DMS114 treated with DMSO at 0.1 percent for 48 hours (cell line): ENCODE data around the gene NTRK2.

Experiments used
- DNase-seq: peaks from one replicate; lab custom pipeline; 2025; ENCODE audit not compliant: unreplicated experiment; lab: John Stamatoyannopoulos, UW

NTRK2 gene

DNA sequence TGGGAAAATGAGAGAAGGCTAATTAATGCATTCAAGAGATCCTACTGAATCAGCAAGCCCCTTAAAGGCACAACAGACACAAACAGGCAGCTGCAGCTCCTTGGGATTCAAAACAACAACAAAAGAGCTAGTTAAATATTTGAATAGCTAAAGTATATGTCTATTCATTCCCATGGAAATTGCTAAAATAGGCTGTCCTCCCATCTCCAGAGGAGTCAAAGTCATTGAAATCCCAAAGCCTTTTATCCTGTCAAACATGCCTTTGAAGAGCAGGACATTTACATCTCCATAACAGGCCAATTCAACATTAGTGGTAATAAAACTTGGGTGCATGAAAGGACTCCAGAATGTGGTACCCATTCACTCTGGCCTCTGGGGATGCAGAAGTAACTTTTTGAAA is 177.4 kb downstream of the NTRK2 start:
- no peak for DNase-seq

DNA sequence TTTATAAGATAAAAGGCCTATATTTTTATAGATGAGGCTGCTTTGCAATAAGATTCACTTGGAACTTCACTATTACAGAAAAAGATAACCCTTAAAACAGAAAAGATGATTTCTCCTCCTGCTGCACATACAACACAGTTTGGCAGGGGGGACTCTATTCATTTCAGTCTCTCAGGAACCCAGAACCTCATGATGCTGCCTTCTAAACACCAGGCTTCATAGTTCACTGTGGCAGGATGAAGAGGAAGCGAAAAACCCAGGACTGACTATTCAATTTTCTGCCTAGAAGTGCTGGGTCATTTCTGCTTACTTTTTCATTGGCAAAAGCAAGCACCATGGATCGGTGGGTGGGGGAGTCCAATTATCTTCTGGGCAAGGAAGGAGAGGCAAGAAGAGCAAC is 179.5 kb downstream of the NTRK2 start:
- DNase-seq = no peak

DNA sequence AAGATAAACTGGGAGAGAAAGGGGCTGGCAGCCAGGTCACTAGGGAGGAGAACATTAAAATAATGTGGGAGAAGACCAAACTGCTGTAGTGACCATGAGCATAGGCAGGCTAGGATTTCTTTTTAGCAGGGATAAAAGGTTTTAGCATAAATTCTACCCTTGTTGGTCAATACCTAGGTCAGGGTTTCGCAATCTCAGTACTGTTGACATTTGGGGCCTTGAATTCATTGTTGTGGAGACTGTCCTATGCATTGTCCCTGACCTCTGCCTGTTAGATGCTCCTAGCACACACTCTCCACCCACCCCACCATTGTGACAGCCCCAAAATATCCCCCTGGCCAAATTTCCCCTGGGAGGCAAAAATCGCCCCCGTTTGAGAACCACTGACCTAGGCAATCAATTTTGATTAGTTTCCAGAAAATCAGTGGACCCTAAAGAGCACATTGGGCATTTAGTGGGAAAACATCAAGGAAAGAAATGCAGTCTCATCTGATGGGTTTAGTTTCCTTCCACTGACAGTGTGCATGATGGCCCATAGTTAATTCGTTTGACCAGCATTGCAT is 181.4 kb downstream of the NTRK2 start:
- DNase-seq = no peak

DNA sequence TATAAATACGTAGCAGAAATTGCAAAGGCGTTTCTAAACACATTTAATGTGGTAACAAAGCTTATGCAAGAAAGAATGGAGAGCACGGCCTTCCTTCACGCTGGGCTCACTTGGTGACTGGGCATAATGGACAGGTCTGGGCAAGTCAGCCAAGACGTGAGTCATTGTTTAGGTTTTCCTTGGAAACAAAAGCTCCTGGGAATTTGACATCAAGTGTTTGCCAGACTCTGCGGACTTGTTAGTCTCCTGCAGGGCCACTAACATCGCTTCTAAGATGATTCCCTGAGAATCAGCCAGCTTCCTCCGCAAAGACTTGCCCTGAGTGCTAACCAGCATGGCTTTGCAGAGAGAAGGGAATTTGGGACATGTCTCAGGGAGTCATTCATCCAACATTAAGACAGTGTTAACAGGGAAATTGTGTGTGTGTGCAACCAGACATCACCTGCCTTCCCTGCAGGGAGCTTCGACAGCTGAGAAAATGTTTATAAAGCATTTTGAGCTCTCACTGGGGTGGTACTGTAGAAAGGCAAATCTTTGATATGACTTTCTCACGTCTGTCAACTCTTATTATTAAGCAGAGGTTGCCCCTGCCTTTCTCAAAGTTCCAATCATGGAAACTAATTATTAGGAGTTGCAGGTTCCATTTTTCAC is 182.5 kb downstream of the NTRK2 start:
- DNase-seq = no peak

DNA sequence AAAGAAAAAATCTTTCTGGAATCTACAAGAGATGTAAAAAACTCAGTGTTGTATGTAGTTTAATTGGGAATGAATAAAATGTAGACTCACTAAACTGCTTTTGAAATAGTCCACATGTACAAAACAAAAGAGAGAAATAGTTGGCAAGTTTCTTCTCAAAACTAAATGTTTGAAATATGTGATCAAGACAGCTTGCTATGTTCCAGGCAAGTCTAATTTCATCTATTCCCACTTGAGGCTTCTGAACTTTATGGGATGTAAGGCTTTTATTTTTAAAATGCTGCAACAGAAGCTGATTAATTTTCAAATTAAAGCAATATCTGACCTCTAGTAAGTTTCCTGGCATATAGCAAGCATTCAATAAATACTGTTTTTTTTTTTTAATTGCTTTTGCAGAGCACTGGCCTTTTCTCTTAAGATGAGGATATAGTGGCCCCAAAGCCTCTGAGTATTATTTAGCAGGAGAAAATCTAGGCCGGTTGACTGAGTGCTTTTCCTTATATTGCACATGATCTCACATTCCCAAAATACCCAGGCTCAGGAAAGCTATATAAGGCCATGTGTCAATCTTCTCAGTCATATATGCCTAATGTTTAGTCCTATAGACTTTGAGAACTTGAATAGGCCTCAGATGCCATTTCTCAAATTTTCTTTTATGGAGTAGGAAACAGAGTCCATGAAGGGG is 183.2 kb downstream of the NTRK2 start:
- no peak for DNase-seq

DNA sequence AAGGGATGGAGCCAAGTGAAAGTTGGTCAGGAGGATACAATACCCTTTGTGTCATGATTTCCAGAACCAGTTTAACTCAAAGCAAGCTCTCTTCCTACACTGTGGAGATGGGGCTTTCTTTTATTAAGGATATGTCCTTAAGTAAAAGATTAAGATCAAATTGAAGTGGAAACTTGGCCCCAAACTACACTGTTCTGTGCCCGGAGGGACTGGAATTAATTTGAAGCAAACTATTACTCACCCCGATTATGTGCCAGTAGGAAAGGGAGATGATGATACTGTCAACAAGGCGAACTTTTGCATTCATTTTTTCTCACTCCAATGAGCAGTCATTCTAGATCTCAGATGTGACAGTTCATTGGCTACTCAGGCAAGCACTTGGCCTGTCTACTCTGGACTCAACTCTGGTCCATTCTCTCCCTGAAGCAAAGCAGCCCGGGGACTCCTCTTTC is 186.7 kb downstream of the NTRK2 start:
- DNase-seq = no peak

DNA sequence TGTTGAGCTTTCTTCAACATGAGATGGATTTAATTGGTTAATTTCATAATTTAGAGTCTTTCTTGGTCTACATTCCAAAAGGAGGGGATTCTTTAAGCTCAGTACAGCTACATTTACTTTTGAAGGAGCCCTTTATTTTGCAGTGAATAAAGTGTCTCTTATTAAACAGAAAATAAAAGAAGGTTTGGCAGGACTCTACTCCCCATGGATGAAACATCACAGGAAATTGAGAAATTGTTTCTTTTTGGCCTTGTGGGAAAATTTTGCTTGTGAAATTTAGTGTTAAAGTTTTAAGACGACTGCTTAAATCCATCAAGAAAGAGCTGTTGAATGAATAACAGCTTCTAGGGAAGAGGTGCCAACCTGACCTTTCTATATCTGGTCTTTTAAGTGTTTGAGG is 187.7 kb downstream of the NTRK2 start:
- no peak for DNase-seq

DNA sequence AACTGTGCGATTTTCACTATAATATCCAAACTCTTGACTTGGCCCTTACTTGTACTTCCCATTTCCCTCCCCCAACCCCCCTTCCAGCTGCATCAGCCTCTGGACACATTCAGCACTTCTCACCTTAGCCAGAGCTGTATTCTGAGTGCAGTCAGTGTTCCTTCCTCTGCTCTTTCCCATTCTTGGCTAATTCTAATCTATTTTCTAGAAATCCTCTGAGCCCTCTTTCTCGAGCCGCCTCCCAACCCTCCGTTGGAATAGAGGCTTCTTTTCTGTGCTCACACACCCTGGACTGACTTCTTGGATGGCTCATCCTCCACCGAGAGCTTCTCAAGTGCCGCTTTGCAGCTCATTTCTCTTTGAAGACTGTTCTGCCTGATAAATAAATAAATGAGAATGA is 188.8 kb downstream of the NTRK2 start:
- no peak for DNase-seq

DNA sequence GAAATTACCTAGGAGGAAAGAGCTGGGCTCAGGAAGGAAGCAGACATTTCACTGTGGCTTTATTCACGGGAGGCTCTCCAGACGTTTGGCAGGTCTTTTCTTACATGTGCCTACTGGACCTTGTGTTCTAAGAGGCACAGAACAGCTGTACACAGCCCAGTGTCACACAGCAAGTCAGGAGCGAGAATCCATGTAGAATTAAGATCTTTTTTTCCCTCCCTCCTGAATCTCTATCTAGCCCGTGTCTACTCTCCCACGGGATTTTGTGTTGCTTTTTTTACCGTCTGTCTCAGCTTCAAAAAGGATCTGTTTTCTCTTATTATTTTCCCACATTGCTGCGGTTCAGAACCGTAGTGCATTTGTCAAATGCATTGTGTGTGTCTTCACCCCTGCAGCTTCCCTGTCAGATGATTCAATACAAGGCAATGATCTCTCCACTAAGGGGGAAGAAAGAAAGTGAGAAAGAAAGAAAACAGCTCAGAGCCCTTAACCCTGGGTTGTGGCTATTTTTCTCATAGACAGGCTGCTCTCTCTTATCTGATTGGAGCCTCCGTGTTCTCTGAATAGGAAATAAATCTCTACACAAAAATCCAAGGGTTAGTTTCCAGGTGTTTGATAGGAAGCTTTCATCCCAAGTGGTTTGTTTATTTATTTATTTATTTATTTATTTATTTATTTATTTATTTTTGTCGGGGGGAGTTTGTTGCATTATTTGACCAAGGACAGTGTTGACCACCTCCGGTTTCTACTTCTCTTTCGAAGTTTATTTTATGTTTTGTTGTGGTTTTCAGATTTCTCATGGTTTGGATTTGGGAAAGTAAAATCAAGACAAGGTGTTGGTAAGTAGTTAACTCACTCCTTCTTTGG is 191.0 kb downstream of the NTRK2 start:
- no peak for DNase-seq

DNA sequence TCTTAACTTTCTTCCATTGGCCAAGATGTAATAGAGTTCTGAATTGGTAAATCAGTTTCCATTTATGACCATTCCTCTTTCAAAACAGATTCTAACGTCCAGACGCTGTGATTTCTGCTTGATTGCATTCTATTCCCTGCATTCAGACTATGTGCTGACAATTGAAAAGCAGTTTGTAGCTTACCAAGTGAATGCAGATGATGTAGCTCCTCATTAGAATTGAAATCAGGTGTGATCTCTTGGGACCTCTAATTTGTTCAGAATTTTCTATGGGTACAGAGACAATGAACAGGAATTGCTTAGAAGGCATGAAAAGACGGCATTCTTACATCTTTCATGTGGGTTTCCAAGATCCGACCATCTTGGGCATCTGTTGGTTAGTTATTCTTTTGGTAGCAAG is 191.9 kb downstream of the NTRK2 start:
- no peak for DNase-seq

DNA sequence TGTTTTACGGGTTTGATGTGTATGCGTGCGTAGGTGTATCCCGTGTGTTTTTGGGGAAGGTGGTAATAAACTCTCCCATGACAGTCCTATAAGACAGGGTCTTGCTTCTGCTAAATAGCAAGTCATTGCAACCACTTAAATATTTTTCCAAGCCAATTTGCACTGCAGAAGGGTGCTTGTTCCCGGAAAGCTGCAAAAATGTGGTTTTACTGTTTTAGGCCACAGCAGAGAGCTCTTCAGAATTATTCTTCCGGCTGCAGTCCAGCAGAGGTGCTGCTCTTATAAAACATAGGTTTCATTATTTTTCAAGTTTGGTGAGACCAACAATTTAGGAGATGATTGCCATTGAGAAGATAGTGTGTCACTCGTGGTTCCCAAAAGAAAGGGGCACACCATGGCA is 192.8 kb downstream of the NTRK2 start:
- no peak for DNase-seq

DNA sequence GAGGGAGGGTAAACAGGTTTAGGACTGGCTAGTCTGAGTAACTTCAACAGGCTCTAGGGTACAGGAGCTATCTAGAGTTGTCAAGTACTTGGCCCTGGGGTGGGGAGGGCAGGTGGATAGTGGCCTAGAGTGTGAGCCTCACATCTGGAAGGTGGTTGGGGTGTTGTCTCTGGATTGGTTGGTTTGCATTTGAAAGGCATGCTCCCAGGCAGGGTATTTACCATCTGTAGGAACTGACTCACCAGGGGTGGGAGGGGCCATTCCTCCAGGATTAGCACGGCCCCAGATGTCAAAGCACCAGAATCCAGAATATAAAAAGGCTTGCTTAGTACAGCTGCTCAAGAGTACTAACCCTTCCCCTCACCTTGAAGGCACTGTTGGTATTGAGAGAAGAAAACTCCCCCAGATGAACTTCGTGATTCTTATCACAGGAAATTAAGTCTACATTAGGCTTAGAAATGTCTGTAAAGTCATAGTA is 193.3 kb downstream of the NTRK2 start:
- DNase-seq = no peak

DNA sequence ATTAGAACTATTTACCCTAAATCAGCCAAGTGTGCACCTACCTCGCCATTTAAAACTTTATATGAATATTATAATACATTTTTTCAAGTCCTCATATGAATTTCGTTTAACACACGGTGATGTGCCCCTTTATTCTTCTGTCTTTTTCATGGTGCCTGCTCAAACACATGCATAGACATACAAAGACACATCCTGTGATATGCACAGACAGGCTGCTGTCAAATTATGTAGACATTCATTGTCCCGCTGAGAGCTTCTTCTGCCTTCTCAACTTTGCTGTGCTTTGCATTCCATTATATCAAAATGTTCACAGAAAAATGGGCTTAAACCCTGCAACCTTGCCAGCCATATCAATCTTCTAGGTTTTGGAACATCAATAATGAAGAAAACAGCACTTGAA is 193.8 kb downstream of the NTRK2 start:
- DNase-seq = no peak

DNA sequence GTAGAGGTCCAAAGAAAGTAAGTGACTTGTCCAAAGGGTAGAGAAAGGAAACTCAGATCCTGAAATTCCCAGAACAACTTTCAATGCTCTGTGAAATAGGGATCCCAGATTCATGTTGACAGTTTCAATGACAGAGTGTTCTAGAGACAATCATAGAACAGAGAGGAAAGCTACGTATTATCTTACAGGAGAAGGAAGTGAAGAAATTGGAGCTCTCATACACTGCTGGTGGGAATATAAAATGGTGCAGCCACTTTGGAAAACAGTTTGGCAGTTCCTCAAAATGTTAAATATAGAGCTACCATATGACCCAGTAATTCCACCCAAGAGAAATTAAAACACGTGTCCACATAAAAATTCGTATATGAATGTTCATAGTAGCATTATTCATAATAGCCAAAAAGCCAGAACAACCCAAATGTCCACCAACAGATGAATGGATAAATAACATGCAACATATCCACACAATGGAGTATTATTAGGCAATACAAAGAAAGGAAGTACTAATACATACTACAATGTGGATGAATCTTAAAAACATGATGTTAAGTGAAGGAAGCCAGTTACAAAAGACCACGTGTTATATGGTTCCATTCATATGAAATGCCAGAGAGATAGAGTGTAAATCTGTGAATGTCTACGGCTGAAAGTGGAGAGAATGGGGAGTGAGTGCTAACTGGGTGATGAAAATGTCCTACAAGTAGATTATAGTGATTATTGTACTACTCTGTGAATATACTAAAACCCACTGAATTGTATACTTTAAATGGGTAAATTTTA is 197.1 kb downstream of the NTRK2 start:
- DNase-seq = no peak

DNA sequence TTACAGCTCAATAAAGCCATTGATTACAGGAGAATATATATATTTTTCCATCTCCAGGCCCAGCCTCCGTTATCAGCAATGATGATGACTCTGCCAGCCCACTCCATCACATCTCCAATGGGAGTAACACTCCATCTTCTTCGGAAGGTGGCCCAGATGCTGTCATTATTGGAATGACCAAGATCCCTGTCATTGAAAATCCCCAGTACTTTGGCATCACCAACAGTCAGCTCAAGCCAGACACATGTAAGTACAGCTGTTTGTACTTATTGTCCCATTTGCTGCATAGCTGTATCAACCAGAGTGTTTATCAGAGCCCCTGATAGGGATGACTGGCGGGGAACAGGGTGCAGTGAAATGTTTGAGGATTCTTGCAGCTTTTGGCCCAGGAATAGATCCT is 197.7 kb downstream of the NTRK2 start:
- DNase-seq = no peak

DNA sequence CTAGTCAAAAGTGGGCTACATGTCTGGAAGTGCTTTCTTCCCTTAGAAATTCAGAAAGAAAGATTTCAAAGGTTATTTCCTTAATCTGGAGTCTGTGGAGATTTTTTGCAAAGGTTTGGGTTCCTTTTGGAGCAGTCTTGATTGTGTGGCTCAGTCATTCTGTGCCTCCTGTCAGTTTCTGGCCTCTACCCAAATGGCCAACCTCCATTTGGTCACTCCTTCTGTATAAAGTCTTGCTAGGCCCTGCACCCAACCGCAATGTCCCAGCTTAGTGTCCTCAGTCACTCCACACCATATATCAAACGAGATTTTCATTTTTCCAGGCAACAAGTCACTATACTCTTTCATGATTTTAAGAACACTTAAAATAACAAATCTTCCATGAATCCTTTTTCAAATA is 199.6 kb downstream of the NTRK2 start:
- no peak for DNase-seq

DNA sequence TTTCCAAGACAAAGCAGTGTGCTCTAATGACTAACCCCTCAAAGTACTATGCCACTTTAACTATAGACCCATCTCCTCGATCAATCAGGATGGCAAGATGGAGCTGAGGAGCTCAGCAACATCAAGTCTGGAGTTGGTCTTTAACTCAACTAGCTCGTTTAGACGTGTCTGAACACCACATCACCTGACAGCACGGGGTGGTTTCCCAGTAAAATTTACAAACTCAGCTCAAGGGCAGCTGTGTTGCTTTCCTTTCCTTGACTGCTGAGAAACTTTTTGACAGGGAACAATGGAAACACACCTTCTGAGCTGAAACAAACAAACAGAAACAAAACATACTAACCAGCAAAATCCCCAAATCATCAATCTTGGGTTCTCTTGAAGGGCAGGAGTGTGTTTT is 202.5 kb downstream of the NTRK2 start:
- no peak for DNase-seq

DNA sequence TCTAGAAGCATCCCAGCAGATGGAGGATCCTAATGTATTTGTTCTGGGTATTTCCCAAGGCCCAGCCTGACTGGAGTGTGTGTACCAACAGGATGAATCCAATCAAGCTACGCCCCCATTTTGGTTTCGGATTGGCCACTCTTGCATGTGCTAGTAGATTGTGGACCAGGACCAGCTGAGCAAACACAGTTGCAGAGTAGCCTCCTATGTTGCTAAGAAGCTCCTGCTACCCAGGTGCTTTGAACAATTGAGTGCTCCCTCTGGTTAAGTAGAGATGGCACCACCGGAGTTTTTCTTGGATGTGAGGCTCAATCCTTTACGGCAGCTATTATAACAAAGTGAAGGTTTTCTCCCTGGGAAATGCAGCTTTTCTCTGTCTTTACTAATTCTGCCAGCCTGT is 204.5 kb downstream of the NTRK2 start:
- DNase-seq = no peak

DNA sequence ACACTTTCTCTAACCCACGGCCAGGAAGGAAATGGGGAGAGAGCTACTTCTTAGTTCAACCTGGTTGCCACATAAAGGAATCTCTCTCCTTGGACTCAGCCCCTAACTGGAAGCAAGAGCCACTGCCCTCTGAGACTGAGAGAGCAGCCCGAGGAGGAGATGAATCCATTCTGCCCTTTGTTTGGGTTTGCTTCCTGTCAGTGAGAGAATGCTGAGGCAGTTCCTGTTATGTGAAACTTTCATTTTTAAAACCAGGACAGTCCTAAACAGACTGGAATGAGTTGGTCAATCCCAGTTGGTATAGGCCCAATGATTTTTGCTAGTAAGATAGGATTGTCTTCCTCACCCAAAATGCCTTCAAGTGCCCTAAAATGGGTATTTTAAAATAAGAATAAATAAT is 205.1 kb downstream of the NTRK2 start:
- no peak for DNase-seq

DNA sequence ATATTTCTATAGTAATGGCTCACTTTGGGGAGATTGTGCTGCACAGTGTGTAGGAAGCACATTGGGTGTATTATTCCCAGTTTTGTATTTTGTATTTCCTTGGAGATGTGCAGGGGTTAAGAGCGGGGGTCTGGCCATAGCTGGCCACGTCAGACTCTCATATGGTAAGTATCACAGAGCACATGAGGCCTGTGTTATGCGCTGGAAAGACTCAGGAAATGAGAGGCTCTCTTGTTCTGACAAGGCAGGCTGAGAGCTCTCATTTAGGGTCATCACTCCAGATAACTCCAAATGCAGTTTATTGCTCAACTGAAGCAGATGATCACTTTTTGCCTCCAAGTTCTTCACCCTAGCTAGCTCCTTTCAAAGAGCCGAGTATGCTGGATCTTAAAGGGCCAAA is 205.7 kb downstream of the NTRK2 start:
- DNase-seq = no peak

DNA sequence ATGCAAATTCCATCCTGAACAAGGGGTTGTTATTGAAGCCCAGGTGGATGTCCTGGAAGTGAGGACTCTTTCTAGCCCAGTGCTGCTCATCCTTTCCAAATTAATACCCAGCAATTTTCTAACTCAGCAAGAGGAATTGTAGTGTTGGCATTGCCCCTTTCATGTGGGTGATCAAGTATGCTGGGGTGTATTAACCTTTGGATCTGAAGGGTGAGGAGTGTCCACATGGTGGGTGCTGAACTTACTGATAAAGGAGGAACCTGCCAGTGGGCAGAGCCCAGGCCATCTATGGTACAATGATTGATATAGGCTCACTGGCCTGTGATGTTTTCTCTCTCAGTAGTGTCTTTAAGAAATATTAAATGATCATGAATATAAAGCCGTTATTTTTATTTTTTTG is 210.1 kb downstream of the NTRK2 start:
- DNase-seq = no peak
